Retina (tissue), 1 donor: Measurements from ENCODE around the gene SYT14.
"Not testable (repeated sequence)": the region's sequence is repeated elsewhere in the genome, so short reads cannot be mapped to it uniquely, and the experiment has no call there.

Experiments
- DNase-seq: peaks from one replicate; pipeline ENCODE4 v3.0.0-alpha.2; 2016

The SYT14 gene

DNA sequence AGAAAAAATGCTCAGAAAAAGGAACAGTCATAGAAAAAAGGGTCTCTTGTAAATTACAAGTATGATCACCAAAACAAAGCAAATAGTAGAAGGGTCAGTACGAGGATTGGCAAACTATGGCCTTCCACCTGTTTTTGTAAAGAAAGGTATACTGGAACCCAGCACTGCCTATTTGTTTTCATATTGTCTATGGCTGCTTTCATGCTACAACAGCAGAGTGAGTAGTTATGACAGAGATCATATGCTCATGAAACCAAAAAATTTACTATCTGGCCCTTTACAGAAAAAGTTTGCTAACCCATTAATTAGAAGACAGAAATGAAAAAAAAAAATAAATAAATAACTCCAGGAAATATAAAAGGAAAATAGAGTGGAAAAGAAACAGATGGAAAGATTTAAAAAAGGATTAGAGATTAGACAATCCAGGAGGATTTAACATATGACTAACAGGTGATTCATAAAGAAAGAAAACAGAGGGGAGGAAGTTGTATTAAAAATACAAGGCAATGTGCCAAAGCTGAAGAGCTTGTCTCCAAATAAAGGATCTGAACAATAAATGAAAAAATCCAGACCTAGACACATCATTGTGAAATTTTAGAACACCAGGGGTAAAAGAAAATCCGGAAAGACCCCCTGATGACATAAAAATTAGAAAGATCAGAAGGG, 186.0 kb downstream of the SYT14 start:
- no peak for DNase-seq

DNA sequence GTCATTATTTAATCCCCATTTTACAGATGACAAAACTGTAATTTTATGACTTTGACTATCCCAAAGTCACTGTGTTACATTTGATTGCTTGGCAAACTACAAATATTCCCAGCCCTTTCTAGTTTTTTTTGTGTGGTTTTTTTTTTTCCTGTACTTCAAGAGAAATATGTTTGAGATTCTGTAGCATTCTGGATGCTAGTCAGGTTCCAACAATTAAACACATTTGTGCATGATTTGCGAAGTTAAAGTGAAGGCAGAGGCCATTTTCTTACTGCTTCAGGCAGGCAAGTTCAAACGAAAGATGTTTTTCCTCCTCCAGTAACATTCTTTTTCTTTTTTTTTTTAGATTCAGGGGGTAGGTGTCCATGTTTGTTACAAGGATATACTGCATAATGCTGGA, 186.7 kb downstream of the SYT14 start:
- DNase-seq: no peak

DNA sequence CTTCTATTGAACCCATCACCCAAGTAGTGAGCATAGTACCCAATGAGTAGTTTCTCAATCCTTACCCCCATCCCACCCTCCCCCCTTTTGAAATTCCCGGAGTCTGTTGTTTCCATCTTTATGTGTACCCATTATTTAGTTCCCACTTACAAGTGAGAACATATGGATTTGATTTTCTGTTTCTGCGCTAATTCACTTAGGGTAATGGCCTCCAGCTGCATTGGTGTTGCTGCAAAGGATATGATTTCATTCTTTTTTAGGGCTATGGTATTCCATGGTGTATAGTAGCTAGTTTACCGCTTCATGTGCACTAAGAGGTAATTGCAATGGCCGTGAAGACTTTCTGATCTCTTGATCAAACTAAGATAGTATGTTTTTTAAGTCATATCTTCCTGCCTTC, 187.1 kb downstream of the SYT14 start:
- no peak for DNase-seq

DNA sequence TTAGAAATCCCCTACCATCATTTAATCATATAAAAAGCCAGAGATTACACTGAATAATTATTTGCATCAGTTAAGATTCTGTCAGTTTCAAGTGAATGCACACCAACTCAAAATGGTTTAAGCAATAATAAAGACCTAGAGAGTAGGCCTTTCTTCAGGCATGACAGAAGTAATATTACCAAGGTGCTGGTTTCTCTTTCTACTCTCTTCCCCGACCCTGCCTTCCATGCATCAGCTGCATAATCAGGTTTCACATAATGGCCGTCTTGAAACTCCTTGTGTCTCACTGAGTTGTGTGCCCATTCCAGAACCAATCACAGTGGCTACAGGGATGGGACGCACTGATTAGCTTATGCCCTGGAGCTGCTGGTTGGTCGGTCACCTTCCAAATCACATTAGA, 191.1 kb downstream of the SYT14 start:
- no peak for DNase-seq

DNA sequence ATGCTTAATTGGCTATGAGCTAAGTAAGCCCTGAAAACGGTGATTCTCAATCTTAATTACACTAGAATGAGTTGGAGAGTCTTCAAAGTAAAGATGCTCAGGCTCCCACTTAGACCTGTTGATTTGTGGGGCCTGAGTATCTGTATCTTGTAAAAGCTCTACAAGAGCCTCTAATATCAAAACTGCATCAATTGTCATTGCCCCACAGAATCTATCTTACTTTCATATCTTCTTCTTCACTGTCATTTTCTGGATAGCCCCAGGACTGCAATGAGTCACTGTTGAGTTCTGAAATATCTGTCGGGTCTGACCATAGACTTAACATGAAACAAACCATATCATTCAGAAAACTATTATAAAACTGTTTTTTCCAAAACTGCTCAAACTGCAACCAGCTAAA, 191.7 kb downstream of the SYT14 start:
- DNase-seq: no peak

DNA sequence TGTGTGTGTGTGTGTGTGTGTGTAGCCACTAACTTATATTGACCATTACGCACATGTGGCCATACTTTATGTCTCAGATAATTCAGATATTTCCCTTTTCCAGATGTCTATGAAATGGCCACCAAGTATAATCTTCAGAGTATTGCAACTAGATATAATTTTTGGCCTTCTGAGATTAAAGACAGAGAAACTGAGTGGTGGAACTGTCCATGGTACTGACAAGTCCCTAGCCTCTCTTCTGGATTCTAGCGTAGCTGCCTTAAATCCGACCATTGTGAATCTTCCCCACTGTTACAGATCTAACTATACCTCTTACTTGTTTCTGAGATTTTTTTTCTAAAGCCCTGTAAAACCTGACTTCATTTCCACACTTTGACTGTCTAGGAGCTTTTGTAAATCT, 194.6 kb downstream of the SYT14 start:
- DNase-seq: no peak

DNA sequence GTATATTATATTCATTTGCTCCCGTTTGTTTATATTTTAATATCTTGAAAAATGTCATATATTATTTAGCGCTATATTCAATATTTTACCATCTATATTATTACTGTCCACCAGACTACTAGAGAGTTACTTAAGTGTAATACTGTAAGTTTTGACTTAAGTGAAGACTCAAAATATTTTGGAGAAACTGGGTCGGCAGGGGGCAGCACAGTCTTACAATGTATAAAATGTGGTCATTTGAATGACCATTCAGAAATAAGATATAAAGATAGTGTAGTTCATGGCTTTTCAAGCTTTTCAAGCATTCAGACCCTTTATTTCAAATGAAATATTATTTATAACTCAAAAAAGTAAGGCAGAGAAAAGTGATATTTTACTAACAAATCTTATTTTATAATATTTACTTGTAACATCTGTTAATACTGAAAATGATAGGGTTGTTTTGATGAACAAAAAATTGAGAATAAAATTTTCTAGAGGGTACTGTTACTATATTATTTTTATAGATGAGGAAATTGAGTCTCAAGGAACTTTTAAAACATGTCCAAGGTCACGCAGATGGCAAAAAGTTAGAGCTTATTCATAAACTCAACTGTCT, 205.5 kb downstream of the SYT14 start:
- peak; percentile 13 for DNase-seq

DNA sequence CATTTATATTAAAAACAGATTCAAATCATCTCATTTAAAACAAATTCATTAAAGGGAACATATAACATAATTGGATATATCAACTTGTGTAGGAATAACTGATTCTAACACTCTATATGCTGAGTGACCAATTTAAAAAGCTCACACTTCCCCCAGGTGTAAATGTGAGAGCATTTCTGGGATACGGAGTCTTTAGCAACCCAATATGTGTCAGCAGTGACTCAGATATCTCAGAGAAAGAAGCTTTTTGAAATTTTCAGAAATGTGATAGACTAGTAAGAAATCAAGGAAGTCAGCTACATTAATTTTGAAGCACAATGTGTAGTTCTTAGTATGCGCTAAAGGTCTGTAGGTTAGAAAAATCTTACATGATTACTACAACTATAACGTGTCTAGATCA, 206.7 kb downstream of the SYT14 start:
- no peak for DNase-seq

DNA sequence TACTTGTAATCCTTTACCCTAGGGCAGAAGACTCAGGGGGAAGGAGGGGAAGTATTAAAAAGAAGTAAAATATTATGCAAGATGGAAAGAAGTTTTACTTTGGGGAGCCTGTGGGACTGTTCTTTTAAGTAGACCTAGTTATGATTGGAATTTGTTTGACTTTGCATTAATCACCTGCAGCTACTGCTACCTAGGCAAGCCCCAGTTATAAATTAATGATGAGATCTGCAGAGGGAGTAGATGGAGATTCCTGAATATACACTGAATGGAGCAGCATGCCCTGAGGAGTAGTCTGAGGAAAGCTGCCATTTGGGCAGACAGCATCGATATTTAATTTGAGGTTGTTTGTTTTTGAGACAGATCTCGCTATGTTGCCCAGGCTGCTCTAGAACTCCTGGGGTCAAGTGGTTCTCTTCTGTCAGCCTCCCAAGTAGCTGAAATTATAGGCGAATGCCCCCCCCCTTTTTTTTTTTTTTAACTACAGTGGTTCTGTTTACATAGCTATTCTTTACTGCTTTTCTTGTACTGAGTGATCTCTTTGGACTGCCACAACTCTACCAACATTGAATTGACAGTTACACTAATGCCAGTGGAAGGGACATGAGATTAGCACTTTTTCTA, 213.1 kb downstream of the SYT14 start:
- peak; percentile 10 for DNase-seq

DNA sequence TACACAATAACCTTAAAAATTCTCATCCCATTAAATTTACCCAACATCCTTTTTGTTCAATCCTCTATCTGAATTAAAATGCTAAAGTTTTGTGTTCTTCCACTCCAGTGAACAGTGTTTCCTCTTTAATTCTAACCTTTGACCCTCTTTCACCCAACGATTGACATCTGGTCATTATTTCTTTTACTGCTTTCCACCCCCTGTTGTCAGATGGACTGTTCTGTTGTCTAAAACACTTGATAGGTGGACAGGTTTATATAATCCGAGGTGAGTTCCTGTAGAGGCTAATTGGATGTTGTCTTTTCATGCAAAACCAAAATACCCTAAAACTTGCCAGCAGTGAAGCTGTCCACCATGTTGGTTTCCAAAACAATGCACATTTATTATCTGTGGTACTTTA, 221.2 kb downstream of the SYT14 start:
- no peak for DNase-seq

DNA sequence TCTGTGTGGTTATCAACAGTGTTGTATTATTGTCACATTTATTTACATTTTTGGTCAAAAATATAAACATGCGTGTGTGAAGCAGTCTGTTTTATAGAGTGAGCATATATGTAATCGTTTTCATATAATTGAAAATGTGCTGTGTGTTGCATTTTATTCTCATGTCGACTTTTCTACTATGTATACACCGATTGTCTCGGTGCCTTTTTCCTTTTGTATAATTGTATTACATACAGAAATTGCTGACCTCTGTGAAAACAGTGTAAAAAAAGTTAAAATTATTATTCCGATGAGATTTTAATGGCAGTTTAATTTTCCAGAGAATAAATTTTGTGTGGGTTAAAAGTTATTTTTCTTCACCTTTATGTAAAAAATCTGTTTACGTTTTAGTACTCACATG, 232.2 kb downstream of the SYT14 start:
- no peak for DNase-seq

DNA sequence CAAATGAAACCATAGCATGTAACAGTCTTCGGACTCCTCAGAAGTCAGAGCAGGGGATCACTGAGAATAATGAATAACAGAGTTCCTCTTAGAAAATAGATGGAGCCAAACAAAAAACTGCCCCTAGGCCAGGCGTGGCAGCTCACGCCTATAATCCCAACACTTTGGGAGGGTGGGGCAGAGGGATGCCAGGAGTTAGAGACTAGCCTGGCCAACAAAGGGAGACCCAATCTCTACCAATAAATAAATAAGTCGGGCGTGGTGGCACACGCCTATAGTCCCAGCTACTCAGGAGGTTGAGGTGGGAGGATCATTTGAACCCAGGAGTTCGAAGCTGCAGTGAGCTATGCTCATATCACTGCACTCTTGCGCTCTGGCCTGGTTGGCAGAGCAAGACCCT, 236.1 kb downstream of the SYT14 start:
- no peak for DNase-seq

DNA sequence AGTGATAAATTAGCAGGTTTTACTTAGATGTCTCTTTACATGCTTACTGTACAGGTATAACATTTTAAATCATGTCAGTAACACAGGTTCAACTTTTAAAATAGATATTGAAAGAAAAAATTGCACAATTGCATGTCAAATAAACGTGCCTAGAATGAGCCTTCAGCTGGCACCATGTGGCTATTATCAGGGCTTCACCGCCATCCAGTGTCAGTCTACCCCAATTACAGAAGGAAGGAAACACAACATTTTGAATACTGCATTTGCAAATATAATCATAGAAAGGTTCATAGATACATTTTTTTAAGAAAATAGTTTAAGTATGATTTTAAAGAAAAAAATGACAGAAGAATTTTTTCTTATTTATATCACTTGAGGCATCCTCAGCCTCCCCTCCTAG, 247.0 kb downstream of the SYT14 start:
- DNase-seq: no peak

DNA sequence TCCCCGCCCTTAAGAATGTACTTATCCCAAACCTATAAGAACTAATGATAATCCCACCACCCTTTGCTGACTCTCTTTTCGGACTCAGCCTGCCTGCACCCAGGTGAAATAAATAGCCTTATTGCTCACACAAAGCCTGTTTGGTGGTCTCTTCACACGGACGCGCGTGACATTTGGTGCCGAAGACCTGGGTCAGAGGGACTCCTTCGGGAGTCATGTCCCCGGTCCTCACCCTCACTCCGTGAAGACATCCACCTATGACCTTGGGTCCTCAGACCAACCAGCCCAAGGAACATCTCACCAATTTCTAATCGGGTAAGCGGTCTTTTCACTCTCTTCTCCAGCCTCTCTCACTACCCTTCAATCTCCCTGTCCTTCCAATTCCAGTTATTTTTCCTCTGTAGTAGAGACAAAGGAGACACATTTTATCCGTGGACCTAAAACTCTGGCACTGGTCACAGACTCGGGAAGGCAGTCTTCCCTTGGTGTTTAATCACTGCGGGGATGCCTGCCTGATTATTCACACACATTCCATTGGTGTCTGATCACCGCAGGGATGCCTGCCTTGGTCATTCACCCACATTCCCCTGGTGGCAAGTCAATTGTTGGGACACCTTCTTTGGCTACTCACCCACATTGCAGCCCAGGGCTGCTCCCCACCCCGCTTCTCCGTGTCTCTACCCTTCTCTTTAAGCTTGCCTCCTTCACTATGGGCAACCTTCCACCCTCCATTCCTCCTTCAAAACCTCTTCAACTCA, 250.0 kb downstream of the SYT14 start:
- not testable (repeated sequence) for DNase-seq

DNA sequence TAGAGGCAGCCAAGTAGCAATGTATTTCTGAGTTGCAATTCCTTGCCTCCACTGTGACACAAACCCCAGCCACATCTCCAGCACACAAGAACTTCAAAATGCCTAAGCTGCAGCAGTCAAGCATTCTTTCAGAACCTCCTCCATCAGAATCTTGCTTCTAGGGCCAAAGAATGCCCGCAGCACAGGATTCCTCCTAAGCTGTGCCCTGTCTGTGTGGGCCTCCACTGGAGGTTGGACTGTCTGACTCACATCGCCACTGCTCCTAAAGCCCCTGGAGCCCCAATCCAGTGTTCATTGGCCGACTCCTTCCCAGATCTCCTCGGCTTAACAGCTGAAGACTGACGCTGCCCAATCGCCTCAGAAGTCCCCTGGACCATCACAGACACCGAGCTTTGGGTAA, 251.4 kb downstream of the SYT14 start:
- no peak for DNase-seq

DNA sequence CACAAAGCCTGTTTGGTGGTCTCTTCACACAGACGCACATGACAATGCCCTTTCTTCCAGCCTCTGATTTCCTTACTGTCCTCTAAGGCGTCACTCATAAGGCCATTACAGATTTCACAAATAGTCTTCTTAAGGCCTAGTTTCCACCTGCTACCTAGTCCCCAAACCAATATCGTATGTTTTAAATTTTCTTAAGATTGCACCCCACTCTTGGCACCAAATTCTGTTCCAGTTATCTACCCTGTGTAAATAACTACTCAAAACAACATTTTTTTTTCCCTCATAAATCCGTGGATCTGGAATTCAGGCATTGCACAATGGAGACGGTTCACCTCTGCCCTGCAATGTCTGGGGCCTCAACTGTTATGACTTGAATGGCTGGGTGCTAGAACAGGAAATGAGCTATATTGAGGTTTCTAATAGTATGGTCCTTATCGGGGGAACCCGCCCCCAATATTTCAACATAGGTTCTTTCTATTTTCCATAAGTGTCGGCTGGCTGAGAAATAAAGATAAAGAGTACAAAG, 257.7 kb downstream of the SYT14 start:
- DNase-seq: no peak

DNA sequence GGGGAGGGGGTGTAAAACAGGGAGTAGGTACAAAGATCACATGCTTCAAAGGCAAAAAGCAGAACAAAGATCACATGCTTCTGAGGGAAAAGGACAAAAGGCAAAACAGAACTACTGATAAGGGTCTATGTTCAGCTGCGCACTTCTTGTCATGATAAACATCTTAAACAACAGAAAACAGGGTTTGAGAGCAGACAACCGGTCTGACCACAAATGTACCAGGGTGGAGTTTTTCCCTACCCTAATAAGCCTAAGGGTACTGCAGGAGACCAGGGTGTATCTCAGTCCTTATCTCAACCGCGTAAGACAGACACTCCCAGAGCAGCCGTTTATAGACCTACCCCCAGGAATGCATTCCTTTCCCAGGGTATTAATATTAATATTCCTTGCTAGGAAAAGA, 258.2 kb downstream of the SYT14 start:
- not testable (repeated sequence) for DNase-seq

DNA sequence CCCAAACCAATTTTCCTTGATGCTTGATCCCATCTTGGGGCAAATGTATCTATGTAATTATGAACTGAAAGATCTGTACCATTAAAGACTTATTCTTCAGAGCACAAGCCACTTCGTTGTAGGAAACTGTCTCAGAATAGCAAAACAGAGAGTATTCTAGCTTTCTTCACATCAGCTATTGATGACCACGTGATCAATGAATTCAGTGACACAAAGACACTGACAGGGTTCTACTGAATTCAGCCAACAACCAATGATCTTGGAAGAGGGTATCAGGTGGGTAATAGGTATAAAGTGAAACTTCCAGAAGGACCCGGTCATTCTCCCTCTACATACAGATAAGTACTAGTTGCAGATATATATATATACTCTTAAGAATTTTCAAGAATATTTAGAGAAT, 260.8 kb downstream of the SYT14 start:
- DNase-seq: no peak

DNA sequence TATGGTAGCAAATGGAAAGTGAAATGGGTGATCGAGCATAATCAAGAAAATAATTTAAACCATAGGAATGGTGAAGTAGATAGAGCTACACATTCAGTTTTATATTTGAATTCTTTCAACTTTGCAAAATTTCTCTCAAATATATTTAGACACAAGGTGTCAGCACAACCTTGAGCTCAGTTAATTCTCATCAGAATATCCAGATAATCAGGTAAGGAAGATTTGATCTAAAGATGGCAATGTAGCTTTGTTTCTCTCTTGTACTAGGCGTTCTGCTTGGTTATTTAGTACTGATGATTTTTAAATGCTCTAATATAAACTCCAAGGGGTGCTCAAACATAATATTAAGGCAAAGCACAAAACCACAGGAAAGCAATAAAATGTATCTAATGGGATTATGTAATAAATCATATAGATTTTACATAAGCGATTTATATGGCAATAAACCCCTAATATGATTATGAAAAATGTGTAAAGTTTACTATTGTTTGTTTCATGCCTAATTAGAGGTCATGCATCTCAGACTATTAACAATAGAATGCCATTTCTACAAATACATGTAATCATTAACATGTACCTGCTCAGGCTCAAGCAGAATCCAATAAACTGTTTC, 262.2 kb downstream of the SYT14 start:
- no peak for DNase-seq

DNA sequence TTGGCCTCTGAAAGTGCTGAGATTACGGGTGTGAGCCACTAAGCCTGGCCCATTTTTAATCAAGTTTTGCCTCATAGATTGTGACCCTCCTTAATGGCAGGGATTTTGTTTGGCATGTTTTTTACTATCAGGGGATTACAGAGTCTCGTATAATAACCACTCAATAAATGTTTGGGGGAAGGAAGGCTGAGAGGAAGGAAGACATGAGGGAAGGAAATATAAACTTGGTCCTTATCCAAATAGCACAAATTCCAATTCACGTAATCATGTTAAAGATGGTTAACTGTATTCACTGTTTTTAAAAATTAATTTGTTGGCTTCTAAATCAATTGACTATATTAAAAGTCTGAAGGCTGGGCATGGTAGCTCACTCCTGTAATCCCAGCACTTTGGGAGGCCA, 263.7 kb downstream of the SYT14 start:
- no peak for DNase-seq

DNA sequence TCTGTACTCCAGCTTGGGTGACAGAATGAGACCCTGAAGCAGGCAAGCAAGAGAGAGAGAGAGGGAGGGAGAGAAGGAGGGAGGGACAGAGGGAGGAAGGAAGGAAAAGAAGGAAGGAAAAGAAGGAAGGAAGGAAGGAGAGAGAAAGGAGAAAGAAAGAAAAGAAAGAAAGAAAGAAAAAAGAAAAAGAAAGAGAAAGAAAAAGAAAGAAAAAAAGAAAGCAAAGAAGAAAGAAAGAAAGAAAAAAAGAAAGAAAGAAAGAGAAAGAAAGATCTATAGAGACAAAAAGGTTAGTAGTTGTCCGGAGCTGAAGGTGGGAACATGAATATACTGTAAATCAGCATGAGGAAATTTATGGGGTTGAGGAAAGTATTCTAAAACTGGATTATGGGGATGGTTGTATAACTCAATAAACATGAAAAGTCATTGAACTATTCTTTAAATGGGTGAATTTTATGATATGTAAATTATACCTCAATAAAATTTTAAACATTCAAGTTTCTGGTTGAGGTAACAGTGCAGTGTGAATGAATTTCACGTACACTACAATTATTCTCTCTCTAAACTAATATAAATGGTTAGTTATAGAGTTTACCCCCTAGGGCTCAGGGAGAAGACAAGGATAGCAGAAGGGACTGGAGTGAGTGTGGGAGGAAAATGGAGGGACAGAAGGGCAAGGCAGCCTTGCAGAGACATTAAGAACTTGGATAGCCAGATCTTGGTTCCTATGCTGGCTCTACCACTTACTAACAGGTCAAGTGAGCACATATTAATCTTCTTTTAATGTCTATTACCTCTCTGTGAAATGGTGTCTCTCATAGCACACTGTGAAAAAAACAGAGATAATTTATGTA, 269.8 kb downstream of the SYT14 start:
- DNase-seq: no peak

DNA sequence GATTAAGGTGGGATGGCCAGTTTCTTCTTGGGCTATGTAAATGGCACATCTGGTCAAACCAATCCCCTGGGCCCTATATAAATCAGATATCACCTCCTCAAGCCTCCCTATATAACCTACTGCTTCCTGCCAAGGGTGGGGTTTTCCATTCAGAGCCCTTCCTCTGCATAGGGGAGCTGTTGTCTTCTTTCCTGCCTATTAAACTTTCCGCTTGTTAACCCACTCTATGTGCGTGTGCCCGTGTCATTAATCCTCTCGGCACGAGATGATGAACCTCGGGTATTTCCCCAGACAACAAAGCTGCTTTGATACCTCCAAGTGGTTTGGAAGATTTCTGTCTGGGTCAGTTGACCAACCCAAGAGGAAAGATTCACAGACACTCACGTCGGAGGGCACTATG, 275.3 kb downstream of the SYT14 start:
- no peak for DNase-seq
